GM21528 (cell line): ENCODE measurements around the gene PTGR3.

Experiments used
- ATAC-seq: cut with Tn5 transposase; IDR thresholded peaks from one replicate; pipeline ENCODE4 v1.9.1; 2021; ENCODE audit warnings: mild to moderate bottlenecking, moderate library complexity; ENCODE audit not compliant: unreplicated experiment, low FRiP score

Gene PTGR3, protein sequence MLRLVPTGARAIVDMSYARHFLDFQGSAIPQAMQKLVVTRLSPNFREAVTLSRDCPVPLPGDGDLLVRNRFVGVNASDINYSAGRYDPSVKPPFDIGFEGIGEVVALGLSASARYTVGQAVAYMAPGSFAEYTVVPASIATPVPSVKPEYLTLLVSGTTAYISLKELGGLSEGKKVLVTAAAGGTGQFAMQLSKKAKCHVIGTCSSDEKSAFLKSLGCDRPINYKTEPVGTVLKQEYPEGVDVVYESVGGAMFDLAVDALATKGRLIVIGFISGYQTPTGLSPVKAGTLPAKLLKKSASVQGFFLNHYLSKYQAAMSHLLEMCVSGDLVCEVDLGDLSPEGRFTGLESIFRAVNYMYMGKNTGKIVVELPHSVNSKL

GRCh38 chr18:75209129-75209950 lies at the start of gene PTGR3:
Gene PTGR3 (minus strand): TSS chr18:75209139. CDS start chr18:75209058, 81 bp downstream.
- peak; percentile 48 for ATAC-seq

- no peak for ATAC-seq
Measured at GRCh38 chr18:75257605-75258004, 48.7 kb upstream of the PTGR3 start.

- no peak for ATAC-seq
Measured at GRCh38 chr18:75256376-75256775, 47.4 kb upstream of the PTGR3 start.

- ATAC-seq, result no peak
Measured at GRCh38 chr18:75255094-75255493, 46.2 kb upstream of the PTGR3 start.

DNA sequence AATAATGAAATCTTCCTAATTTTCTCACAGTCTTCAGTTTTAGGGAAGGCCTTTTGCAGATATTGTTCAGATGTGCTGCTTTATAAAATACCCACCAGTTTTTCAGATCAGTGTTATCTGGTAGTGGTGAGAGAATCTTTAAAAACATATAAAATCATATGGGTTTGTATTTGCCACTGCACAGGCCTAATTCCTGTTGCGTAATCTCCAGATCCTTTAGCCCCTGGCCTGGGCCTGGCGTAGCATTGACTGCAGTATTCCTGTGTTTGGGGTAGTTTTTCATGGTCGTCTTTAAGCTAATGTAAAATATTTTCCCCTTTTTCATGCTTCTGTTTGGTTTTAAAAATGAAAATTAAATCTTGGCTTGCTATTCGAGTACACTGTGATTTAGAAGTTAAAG lies 44.8 kb upstream of the PTGR3 start:
- ATAC-seq, result no peak

- no peak for ATAC-seq
Measured at GRCh38 chr18:75253043-75253442, 44.1 kb upstream of the PTGR3 start.

- ATAC-seq, result no peak
Measured at GRCh38 chr18:75252136-75252535, 43.2 kb upstream of the PTGR3 start.

DNA sequence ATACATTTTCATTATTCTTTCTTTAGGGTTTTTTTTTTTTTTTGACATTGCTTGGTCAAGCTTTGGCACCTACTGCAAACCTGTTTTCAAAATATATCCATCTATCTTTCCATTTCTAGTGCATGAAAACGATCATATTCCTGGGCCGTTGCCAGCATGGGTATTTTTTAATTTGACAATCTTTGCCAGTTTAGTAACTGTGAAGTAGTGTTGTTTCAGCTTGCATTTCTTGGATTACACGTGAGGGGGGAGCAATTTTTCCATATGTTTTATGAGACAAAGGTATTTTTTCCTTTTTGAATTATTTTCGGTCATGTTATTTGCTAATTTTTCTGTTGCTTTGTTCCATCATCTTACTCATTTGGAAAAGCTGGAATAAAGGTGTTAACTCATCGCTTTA lies 42.5 kb upstream of the PTGR3 start:
- ATAC-seq, result no peak

- no peak for ATAC-seq
Measured at GRCh38 chr18:75250471-75250821, 41.5 kb upstream of the PTGR3 start.

GRCh38 chr18:75249672-75250470 lies 40.9 kb upstream of the PTGR3 start:
- ATAC-seq, result no peak

DNA sequence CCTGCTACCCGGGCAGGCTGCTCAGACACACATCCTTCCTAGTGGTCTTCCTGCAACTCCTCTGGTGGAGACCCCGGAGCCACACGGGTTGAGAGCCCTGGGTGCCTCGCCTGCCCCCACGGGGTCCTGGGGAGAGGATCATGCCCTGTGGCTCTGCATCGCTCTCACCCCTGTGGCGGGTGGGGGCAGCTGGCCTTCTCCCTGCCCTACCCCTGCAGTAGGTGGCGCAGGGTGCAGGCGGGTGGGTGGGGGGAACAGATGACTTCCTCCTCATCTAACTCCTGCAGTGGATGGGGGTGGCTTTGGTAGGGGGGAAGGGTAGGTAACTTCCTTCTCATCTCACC lies 40.2 kb upstream of the PTGR3 start:
- ATAC-seq, result no peak

- ATAC-seq, result no peak
Measured at GRCh38 chr18:75248426-75249174, 39.7 kb upstream of the PTGR3 start.

- peak; percentile 60 for ATAC-seq
Measured at GRCh38 chr18:75247611-75248421, 38.9 kb upstream of the PTGR3 start.

GRCh38 chr18:75246721-75247610 lies 38.0 kb upstream of the PTGR3 start:
- no peak for ATAC-seq

DNA sequence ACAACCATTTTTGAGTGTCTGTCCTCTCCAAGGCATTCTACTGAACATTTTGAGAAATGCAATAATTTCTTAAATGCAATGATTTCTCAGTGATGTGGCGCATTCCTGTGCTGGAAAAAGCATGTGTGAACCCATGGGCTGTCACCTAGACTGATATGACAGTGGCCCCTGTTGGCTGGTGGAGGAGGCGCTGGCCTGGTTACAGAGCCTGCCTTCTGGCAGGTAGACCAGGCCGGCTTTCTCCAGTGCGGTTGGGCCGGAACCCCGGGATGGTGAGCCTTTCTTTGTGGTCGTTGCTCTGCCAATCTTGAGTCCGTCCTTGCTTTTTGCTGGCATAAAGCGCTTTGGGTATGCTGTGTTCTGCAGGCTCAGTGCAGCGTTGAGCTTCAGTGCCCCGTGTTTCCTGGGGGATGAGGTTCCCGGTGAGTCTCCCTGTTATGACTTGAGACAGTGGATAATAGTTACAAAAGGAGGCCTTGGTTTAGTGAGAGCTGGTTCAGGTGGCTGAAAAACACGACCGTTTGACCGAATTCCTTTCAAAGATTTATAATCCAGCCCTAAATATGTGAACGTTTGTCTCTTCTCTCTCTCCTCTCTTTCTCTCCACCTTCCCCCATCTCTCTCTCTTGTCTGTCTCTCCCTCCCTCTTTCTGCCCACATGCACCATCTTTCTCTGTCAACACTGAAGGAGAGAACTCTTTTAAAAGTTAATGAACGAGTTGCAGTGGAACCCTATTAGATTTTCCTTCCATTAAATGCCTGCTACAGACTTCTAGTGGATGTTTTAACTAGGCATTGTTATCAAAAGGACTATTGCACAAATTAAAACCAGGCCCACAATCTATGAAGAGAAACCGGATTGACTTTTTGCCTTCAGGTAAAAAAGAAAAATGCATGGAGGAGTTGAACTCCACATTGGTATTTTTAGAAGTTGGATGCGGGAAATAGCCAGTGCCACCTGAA lies 35.7 kb upstream of the PTGR3 start:
- no peak for ATAC-seq

- no peak for ATAC-seq
Measured at GRCh38 chr18:75241705-75242104, 32.8 kb upstream of the PTGR3 start.

- no peak for ATAC-seq
Measured at GRCh38 chr18:75240433-75240832, 31.5 kb upstream of the PTGR3 start.

DNA sequence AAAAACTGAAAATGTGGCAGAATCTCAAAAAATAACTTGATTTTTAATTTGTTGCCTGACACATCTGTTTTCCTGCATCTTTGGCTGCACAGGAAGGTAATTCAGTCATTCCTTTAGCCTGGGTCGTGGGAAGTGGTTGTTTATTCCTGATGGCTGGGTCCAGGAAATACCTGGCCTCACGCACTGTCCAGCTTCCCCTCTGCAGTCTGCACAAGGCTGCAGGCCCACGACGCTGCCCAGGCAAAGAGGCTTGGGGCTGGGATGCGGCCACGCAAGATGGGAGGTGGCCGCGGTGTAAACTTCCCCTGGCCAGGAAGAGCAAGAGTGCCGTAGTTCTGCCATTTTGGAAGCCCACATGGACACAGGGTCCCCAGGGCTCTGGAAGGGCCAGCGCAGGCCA lies 29.8 kb upstream of the PTGR3 start:
- ATAC-seq, result no peak
